Astrocyte of the hippocampus (primary cell): ENCODE results near the gene MELTF.
A peak's percentile ranks its signal among the peaks of the same experiment; 100 is the strongest.

Source experiments
- DNase-seq: peaks from one replicate; pipeline ENCODE4 v3.0.0; 2011; ENCODE audit warnings: low read depth, low spot score

The MELTF gene

GRCh38 chr3:197010556-197011351, 18.9 kb downstream of the MELTF start:
- peak; percentile 40 for DNase-seq

DNA sequence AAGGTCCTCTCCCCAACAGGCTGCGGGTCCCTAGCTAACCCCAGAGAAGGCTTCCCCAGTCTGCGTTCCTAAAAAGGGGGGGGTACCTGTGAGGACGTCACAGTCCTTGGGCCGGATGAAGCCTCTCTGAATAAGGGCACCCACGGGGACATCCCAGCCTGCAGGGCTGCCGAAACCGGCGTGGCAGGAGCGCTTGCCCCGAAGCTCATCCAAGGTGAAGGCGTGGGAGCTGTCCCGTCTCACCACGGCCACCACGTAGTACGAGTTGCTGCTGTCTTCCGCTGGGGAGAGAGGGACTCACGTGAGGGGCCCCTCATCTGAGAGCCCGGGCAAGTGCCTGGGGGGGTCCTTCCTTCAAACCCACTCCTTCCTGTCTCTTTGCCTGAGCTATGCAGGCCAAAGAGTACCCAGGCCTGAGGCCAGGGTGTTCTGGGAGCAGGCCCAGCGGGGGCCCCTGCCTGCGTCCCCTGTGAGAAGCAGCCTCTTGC, 20.0 kb downstream of the MELTF start:
- no peak for DNase-seq

DNA sequence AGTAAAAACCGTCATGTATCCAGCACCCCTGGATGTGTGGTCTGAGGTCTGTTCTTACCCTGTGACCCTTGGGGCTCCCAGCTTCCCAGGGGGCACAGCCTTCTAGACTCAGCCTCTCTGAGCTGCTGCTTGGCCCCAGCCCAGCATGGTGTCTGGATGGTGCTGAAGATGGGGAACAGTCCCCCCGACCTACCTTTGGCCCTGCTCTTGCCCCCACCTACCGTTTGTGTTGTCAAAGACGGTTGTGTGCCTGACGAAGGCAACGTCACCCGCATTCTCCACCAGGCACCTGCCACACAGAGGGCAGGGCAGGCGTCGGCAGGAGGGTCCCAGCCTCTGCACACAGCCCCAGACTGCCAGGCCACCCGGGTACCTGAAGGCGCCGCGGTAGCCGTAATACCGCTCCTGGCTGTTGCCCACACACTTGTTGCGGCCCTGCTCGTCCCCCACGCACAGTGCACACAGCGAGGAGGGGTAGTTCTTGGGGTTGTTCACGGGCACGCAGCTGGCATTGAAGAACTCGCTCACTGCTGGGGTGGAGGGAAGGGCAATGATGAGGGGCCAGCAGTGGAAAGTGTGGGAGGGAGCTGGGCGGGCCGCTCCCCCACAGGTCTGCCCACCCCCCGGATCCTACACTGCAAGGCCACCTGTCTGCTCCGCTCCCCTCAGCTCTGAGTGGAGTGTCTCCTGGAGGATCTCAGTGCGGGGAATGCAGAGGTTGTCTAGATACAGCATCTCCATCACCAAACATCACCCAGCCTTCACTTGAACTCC, 21.0 kb downstream of the MELTF start:
- no peak for DNase-seq

DNA sequence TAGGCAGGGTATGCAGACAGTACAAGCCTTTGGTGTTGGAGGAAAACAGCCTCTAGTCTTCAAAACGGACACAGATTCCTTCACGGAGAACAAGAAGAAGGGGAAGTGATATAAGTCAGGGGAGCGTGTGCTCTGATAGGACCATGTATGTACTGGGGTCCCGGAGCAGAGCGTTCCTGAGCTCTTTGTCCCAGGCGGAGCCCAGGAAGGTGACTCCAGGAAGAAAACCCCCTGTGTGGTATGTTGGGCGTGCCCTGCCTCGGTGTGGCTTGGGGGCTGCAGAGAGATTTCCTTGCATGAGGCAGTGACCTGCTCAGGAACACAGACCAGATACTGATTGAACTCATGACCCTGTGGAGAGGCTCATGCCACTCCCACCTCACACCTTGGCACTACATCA, 21.7 kb downstream of the MELTF start:
- DNase-seq, result no peak

- DNase-seq, result no peak
Observed at GRCh38 chr3:197007296-197007940, 22.2 kb downstream of the MELTF start.

- no peak for DNase-seq
Observed at GRCh38 chr3:197006860-197007259, 22.8 kb downstream of the MELTF start.

DNA sequence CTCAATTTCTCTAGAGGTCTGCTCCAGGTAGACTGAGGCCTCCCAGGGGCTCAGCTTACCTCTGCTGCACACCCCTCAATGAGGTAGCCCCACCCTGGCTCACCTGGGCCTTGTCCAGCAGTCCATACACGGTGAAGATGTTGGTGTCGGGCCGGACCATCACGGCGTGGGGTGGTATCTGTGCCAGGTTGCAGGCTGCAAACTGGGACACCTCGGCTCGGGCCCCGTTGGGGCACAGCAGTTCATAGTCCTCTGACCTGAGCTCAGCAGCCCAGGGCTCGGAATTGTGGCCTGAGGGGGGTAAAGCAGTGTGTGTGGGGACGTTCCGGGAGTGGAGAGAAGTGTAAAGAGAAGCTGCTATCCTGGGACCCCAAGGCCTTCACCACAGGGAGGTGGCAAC, 23.2 kb downstream of the MELTF start:
- no peak for DNase-seq

DNA sequence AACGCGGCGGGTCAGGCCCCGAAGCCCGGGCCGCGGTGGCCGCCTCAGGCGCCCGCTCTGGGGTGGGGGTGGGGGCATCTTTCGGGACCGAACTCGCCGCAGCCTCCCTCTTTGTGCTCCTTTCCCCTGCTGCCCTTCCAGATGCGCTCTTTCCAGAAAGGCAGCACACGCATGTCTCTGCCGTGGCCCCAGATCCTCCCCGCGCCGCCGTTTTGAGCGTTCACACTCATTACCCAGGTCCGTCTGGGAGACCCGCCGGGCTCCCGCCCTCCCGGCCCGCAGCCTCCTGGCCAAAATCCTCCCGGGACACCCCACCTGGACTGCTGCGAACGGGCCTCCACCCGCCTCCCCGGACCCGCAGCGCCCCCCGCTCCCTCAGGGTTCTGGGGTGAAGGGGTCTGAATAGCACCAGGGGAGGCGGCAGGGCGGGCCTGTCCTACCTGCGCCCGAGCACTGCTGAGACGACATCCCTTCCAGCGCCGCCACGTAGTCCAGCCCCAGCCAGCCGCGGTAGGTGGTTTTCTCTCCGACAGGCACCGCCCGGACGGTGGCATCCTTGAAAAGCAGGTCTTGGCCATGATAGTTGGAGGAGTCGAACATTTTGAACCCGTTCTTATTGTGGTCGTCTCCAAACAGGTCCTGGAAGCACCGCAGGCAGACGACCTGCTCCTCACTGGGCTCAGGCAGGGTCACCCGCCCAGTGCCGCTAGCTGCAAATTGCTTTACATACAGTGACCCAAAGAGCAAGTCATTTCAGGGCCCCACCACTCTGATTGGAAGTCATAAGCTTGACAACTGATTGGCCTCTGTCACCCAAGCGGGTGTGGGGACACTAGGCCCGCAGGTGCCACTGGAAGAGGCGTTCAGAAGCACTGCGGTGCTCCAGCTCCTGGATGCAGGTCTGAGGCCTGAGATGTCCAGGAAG, 25.9 kb downstream of the MELTF start:
- DNase-seq, result no peak

DNA sequence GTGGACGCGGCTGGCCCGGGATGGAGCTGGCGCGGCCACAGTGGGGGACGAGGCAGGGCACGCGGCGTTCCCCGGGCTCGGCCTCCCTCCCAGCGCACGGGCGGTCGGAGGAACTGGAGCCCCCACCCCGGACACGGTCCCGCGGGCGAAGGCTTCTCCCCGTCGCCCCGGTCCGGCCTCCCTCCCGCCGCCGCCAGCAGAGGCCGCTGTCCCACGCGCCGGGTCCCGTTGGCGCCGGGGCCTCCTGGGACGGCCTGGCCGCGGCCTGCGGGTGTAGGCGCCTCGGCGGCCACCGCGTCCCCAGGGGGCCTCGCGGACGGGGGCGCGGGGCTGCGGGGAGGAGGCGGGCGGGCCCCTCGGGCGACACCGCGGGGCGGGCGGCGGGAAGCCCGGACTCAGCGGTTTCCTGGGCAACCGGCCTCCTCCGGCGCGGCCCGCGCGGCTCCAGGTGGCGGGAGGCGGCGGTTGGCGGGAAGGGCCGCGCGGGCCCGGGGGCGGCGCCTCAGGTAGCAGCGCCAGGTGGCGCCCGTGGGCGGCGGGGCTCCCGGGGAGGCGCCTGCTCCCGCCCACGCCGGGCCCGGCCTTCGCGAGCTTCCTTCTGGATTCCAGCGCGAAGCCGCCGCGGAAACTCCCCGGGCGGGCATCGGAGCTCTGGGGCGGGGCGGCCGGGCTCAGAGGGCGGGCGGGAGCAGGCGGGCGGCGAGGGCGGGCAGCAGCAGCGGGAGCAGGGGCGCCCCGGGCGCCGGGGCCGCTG, 26.7 kb downstream of the MELTF start:
- peak; percentile 90 for DNase-seq

DNA sequence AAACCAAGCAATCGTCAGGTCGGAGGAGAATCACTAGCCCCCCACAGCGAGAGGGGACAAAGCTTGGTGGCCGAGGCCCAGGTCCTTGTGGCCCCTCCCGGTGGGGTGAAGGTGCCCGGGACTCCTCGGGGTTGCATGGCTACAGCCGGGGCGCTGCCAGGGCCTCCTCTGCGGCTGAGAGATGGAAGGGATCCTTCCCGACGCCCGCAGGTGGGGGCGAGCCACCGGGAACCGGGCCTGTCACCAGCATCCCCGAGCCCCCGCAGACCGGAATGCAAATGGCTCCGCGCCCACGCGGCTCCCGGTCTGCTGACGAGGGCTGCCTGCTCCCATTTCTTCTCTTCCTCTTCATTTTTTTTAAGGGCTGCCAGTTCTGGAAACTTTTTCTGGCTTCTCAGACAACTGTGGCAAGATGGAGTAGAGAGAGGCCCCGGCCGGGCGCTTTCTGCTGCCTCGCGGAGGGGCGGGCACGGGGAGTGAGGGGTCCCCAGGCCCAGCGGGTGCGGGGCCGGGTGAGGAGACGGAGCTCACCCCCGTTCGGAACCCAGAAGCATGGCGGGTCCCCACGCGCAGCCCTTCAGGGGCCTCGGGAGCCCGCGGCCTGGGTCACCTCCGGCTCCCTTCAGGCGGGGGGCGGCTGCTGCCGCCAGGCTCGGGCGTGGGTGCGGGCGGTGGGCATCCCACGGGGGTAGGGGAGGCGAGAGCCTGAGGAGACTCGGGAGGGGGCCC, 27.5 kb downstream of the MELTF start:
- DNase-seq, result no peak

GRCh38 chr3:197001106-197001971, 28.3 kb downstream of the MELTF start:
- no peak for DNase-seq

GRCh38 chr3:197000211-197000610, 29.4 kb downstream of the MELTF start:
- no peak for DNase-seq

DNA sequence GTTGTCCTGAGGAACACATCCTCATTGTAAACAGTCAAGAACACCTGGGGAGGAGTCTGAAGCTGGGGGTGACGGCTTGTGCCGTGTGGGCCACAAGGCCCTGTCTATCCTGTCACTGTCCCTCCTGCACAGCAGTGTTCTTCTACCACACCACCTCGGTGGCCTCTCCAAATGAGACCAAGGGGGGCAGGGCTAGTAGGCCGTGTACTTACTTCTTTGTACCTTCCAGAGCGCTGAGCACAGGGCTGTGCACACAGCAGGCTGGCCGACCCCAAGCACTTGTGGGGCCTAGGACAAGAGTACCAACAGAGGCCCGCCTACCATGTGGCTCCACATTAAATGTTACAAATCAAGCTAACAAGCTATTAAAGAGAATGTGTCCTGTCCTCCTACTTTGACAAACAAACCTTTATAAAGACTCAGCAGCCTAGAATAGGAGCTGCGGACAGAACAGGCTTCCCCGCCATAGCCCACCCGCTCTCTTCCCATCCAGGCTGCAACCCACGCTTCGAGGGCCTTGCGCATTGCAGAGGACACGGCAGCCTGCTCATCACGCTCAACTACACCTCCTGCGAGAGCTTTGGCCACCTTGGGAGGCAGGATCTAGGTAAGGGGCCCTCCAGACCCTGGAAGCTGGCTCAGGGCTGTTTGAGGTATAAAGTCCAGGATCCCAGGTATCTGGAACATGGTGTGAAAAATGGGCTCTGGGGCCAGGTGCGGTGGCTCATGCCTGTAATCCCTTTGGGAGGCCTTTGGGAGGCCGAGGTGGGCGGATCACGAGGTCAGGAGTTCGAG, 30.5 kb downstream of the MELTF start:
- DNase-seq, result no peak

GRCh38 chr3:196997311-196997710, 32.3 kb downstream of the MELTF start:
- DNase-seq, result no peak

- DNase-seq, result no peak
Observed at GRCh38 chr3:196996454-196997265, 33.0 kb downstream of the MELTF start.

- no peak for DNase-seq
Observed at GRCh38 chr3:196995646-196996355, 33.8 kb downstream of the MELTF start.

DNA sequence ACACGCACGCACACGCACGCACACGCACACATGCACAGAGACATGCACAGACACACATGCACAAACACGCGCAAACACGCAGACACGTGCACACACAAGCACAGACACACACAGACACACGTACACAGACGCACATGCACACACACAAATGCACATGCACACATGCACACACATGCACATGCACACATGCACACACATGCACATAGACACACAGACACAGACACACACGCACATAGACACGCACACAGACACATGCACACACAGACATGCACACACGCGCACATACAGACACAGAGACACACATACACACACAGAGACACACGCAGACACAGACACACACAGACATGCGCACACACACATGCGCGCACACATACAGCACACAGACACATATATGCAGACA, 34.6 kb downstream of the MELTF start:
- no peak for DNase-seq
